Measurements from ENCODE around the gene CWC25. TPM values are rescaled to one million over a fixed set of nuclear protein-coding genes. Genes with fewer than 3 reads are reported as not detected.

Gene CWC25
- total RNA-seq, 2 experiments from 2014 or later: 27.2 to 30.5 TPM

GRCh38 chr17:38848939-38849605 is 24.0 kb upstream of the CWC25 start:
- peaks cover 61% of the 10 kb centered on the region for H3K36me3 Mint-ChIP-seq (ENCODE audit: low read depth)
- H3K4me3 Mint-ChIP-seq: no peak overlapping the region
- H3K27ac Mint-ChIP-seq: no peak overlapping the region
- DNase-seq: no peak
- no peaks in the 10 kb centered on the region for H3K9me3 Mint-ChIP-seq
- no peaks in the 10 kb centered on the region for H3K27me3 Mint-ChIP-seq
- ChIA-PET POLR2A (no interaction called here), CTCF (no interaction called here)
- peaks cover 39% of the 10 kb centered on the region for H3K4me1 Mint-ChIP-seq

- Mint-ChIP-seq H3K4me3 (no peak overlapping the region), H3K27ac (no peak overlapping the region), H3K36me3 (ENCODE audit: low read depth) (peaks cover 61% of the 10 kb centered on the region), H3K4me1 (peaks cover 35% of the 10 kb centered on the region), H3K27me3 (no peaks in the 10 kb centered on the region), H3K9me3 (no peaks in the 10 kb centered on the region)
- no peak for DNase-seq
- ChIA-PET POLR2A (no interaction called here), CTCF (no interaction called here)
Measured at GRCh38 chr17:38848557-38848891, 23.4 kb upstream of the CWC25 start.

- no peak for DNase-seq
- Mint-ChIP-seq H3K27ac (no peak overlapping the region), H3K27me3 (no peaks in the 10 kb centered on the region), H3K9me3 (no peaks in the 10 kb centered on the region), H3K4me3 (no peak overlapping the region), H3K36me3 (ENCODE audit: low read depth) (peaks cover 20% of the 10 kb centered on the region), H3K4me1 (peaks cover 7% of the 10 kb centered on the region)
- ChIA-PET CTCF (interaction anchor here (1.5 kb wide), 1 partner anchor 12 kb away, joined by 3 read pairs; no protein-coding TSS in a partner anchor), POLR2A (interaction anchor here (0.8 kb wide), 1 partner anchor 390 kb away, joined by 3 read pairs; no protein-coding TSS in a partner anchor)
Measured at GRCh38 chr17:38844261-38844757, 19.2 kb upstream of the CWC25 start.

- Mint-ChIP-seq H3K36me3 (ENCODE audit: low read depth) (peaks cover 8% of the 10 kb centered on the region), H3K27ac (peak overlapping the region; percentile 99), H3K9me3 (no peaks in the 10 kb centered on the region), H3K4me1 (peaks cover 36% of the 10 kb centered on the region), H3K4me3 (peak overlapping the region; percentile 95), H3K27me3 (no peaks in the 10 kb centered on the region)
- ChIA-PET POLR2A (interaction anchor here (0.5 to 1.3 kb wide), 3 partner anchors 9 to 74 kb away, joined by 3 to 5 read pairs (median 4); partner anchors contain the start of gene RPL23), CTCF (interaction anchor here (0.6 to 1.3 kb wide), 3 partner anchors 27 to 371 kb away, joined by 3 to 4 read pairs (median 3); no protein-coding TSS in a partner anchor)
- no peak for DNase-seq
Measured at GRCh38 chr17:38825762-38826247, 684 bp upstream of the CWC25 start.

- peaks cover 31% of the 10 kb centered on the region for H3K36me3 Mint-ChIP-seq (ENCODE audit: low read depth)
- CTCF ChIA-PET: no interaction called here
- POLR2A ChIA-PET: no interaction called here
- H3K4me1 Mint-ChIP-seq: peaks cover 8% of the 10 kb centered on the region
- DNase-seq: peak; percentile 26
- H3K9me3 Mint-ChIP-seq: no peaks in the 10 kb centered on the region
- H3K27ac Mint-ChIP-seq: no peak overlapping the region
- no peak overlapping the region for H3K4me3 Mint-ChIP-seq
- H3K27me3 Mint-ChIP-seq: no peaks in the 10 kb centered on the region
Measured at GRCh38 chr17:38815576-38816193, 9.4 kb downstream of the CWC25 start.

- H3K4me3 Mint-ChIP-seq: no peak overlapping the region
Measured at GRCh38 chr17:38809828-38810227, 15.3 kb downstream of the CWC25 start.

GRCh38 chr17:38800237-38800760 is 24.8 kb downstream of the CWC25 start:
- H3K9me3 Mint-ChIP-seq: no peaks in the 10 kb centered on the region
- H3K4me3 Mint-ChIP-seq: peak overlapping the region; percentile 81
- H3K27me3 Mint-ChIP-seq: no peaks in the 10 kb centered on the region
- H3K4me1 Mint-ChIP-seq: peaks cover 36% of the 10 kb centered on the region
- peaks cover 49% of the 10 kb centered on the region for H3K36me3 Mint-ChIP-seq (ENCODE audit: low read depth)
- no peak for DNase-seq
- ChIA-PET POLR2A (no interaction called here), CTCF (interaction anchor here (1.6 kb wide), 1 partner anchor 20 kb away, joined by 4 read pairs; no protein-coding TSS in a partner anchor)
- peak overlapping the region; percentile 79 for H3K27ac Mint-ChIP-seq

More at GRCh38 chr17:38809828-38810227, 15.3 kb downstream of the CWC25 start:
- H3K9me3 Mint-ChIP-seq: no peaks in the 10 kb centered on the region
- POLR2A ChIA-PET: no interaction called here
- H3K27ac Mint-ChIP-seq: no peak overlapping the region
- DNase-seq: no peak
- CTCF ChIA-PET: interaction anchor here (1.4 kb wide), 1 partner anchor 48 kb away, joined by 3 read pairs; no protein-coding TSS in a partner anchor
- H3K36me3 Mint-ChIP-seq (ENCODE audit: low read depth): peaks cover 47% of the 10 kb centered on the region
- no peaks in the 10 kb centered on the region for H3K27me3 Mint-ChIP-seq
- H3K4me1 Mint-ChIP-seq: no peaks in the 10 kb centered on the region

GRCh38 chr17:38799501-38800236 is 25.5 kb downstream of the CWC25 start, which contains the start of gene PIP4K2B:
TSS of gene PIP4K2B (minus strand) at chr17:38799556. CDS start at chr17:38799424, 132 bp downstream.
- Mint-ChIP-seq H3K27me3 (no peaks in the 10 kb centered on the region), H3K4me3 (peak within 1 kb of the TSS; percentile 87), H3K27ac (peak within 1 kb of the TSS; percentile 91), H3K4me1 (peaks cover 36% of the 10 kb centered on the region), H3K36me3 (ENCODE audit: low read depth) (peaks cover 49% of the 10 kb centered on the region), H3K9me3 (no peaks in the 10 kb centered on the region)
- CTCF ChIA-PET: interaction anchor here (1.2 kb wide), 1 partner anchor 21 kb away, joined by 3 read pairs; no protein-coding TSS in a partner anchor
- POLR2A ChIA-PET: no interaction called here
- peak; percentile 92 for DNase-seq

- ChIA-PET POLR2A (no interaction called here), CTCF (interaction anchor here (0.9 to 1.6 kb wide), 3 partner anchors 8 to 33 kb away, joined by 3 to 4 read pairs (median 3); no protein-coding TSS in a partner anchor)
- Mint-ChIP-seq H3K4me1 (peaks cover 37% of the 10 kb centered on the region), H3K36me3 (ENCODE audit: low read depth) (peaks cover 49% of the 10 kb centered on the region), H3K27me3 (no peaks in the 10 kb centered on the region), H3K27ac (peak overlapping the region; percentile 91), H3K4me3 (peak overlapping the region; percentile 87), H3K9me3 (no peaks in the 10 kb centered on the region)
- peak; percentile 69 for DNase-seq
Measured at GRCh38 chr17:38798614-38799500, 26.3 kb downstream of the CWC25 start.

GRCh38 chr17:38797828-38798227 is 27.3 kb downstream of the CWC25 start:
- POLR2A ChIA-PET: no interaction called here
- peaks cover 37% of the 10 kb centered on the region for H3K4me1 Mint-ChIP-seq
- H3K4me3 Mint-ChIP-seq: peak overlapping the region; percentile 87
- no peak for DNase-seq
- H3K27me3 Mint-ChIP-seq: no peaks in the 10 kb centered on the region
- no peaks in the 10 kb centered on the region for H3K9me3 Mint-ChIP-seq
- H3K36me3 Mint-ChIP-seq (ENCODE audit: low read depth): peaks cover 45% of the 10 kb centered on the region
- peak overlapping the region; percentile 91 for H3K27ac Mint-ChIP-seq
- CTCF ChIA-PET: interaction anchor here (0.9 to 1.6 kb wide), 2 partner anchors 9 to 32 kb away, joined by 3 to 4 read pairs; no protein-coding TSS in a partner anchor

GRCh38 chr17:38797158-38797490 is 28.0 kb downstream of the CWC25 start:
- Mint-ChIP-seq H3K27me3 (no peaks in the 10 kb centered on the region), H3K27ac (no peak overlapping the region), H3K9me3 (no peaks in the 10 kb centered on the region), H3K36me3 (ENCODE audit: low read depth) (peaks cover 46% of the 10 kb centered on the region), H3K4me1 (peaks cover 39% of the 10 kb centered on the region), H3K4me3 (peak overlapping the region; percentile 87)
- DNase-seq: no peak
- ChIA-PET CTCF (no interaction called here), POLR2A (no interaction called here)
